HAP-1 (cell line): ENCODE data around the gene FES.
A peak's percentile ranks its signal among the peaks of the same experiment; 100 is the strongest.
"Not testable (repeated sequence)": the region's sequence is repeated elsewhere in the genome, so short reads cannot be mapped to it uniquely, and the experiment has no call there.

ENCODE experiments used
- DNase-seq, 2 experiments: peaks; one replicate each; pipeline ENCODE4 v3.0.0-alpha.2; 2016 to 2020; ENCODE audit warnings: low spot score in 2 of 2
- H3K27me3 ChIP-seq: fragments of 250-450 bp; sonication (Bioruptor Pico); 2 replicates; pipeline ENCODE4 v1.5.1; 2020; ENCODE audit warnings: low read depth, mild to moderate bottlenecking, moderate library complexity
- H3K36me3 ChIP-seq: fragments of 250-450 bp; sonication (Bioruptor Pico); replicated peaks from 2 replicates; pipeline ENCODE4 v1.5.1; 2020; ENCODE audit warnings: mild to moderate bottlenecking
- H3K4me1 ChIP-seq: fragments of 250-450 bp; sonication (Bioruptor Pico); 2 replicates; pipeline ENCODE4 v1.5.1; 2020; ENCODE audit warnings: mild to moderate bottlenecking
- H3K4me3 ChIP-seq: fragments of 250-450 bp; sonication (Bioruptor Pico); 2 replicates; pipeline ENCODE4 v1.5.1; 2020; ENCODE audit warnings: mild to moderate bottlenecking, moderate library complexity
- H3K9me3 ChIP-seq: fragments of 250-450 bp; sonication (Bioruptor Pico); 2 replicates; pipeline ENCODE4 v1.5.1; 2020; ENCODE audit warnings: mild to moderate bottlenecking, moderate library complexity
- in situ Hi-C: fragments of 300-500 bp; cut with MboI; formaldehyde crosslinking; loops from 3 replicates; pipeline ENCODE4 v1.14.3; 2020; ENCODE audit warnings: low sequenced_read_pairs, inconsistent platforms, mixed read lengths

Gene FES

DNA sequence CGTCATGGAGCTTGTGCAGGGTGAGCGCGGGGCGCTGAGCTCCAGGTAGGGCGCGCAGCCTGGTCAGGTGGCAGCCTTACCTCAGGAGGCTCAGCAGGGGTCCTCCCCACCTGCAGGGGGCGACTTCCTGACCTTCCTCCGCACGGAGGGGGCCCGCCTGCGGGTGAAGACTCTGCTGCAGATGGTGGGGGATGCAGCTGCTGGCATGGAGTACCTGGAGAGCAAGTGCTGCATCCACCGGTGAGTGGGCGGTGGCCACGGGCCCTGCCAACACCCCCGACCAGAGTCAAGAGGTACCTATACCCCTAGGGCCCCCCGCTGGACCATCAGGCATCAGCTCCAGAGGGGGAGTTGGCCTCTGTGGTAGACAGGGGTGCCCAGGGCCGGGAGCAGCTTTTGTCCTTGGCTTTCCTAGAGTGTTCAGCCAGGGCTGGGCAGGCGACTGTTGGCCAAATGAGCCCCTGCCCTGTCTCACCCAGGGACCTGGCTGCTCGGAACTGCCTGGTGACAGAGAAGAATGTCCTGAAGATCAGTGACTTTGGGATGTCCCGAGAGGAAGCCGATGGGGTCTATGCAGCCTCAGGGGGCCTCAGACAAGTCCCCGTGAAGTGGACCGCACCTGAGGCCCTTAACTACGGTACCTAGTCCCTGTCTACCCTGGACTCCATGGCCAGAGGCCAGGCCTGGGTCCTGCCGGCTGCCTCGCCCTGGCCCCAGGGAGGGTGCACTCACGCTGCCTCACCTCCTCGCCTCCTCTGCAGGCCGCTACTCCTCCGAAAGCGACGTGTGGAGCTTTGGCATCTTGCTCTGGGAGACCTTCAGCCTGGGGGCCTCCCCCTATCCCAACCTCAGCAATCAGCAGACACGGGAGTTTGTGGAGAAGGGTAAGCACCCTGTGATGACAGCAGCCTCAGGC, 9.1 kb downstream of the FES start:
- Histone ChIP-seq H3K27me3 (no peaks in the 10 kb centered on the region), H3K9me3 (no peaks in the 10 kb centered on the region; the same call in 1 of the 2 replicates), H3K36me3 (peaks cover 5% of the 10 kb centered on the region), H3K4me3 (peak overlapping the region; percentile 28), H3K4me1 (no peaks in the 10 kb centered on the region)
- DNase-seq: peak in 1 of 2 experiments; percentile 62
- in situ Hi-C loops: loop anchor here (25.0 kb wide), 1 partner anchor 406 kb away; no protein-coding TSS in a partner anchor

DNA sequence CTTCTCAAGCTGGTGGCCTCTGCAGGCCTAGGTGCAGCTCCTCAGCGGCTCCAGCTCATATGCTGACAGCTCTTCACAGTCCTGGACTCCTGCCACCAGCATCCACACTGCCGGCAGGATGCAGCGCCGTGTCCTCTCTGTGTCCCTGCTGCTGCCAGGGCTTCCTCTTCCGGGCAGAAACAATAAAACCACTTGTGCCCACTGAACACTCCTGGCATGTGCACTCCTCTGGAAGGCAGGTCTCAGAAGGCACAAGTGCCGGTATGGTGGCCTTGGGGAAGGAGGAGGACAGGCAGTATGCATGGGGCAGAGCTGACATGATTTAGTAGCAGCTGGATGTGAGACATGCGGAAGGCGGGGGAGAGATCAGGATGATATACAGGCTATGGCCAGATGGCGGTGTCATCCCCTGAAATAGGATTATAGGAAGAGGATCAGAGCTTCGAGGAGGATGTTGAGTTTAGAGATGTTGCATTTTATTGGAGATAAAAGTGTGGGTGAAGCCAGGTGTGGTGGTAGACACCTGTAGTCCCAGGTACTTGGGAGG, 11.3 kb downstream of the FES start:
- peak in 1 of 2 experiments; percentile 33 for DNase-seq
- Histone ChIP-seq H3K4me1 (no peaks in the 10 kb centered on the region), H3K4me3 (no peak overlapping the region), H3K9me3 (no peaks in the 10 kb centered on the region; the same call in 1 of the 2 replicates), H3K27me3 (no peaks in the 10 kb centered on the region), H3K36me3 (peaks cover 5% of the 10 kb centered on the region)
- in situ Hi-C loops: loop anchor here (25.0 kb wide), 1 partner anchor 408 kb away; no protein-coding TSS in a partner anchor

DNA sequence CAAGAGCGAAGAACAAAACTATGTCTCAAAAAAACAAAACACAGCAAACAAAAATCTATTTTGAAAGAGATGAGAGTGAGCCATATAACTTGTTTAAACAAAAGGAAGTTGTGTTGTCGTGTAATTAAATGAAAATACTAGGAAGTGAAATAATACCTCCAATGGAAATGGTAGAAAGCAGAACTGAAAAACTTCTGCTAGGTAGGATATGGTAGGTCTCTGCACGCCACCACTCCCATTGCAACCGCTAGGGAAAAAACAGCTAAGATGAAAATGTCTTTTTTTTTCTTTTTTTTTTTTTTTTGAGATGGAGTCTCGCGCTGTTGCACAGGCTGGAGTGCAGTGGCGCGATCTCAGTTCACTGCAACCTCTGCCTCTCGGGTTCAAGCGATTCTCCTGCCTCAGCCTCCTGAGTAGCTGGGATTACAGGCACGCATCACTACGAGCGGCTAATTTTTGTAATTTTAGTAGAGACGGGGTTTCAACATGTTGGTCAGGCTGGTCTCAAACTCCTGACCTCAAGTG, 12.9 kb downstream of the FES start:
- not testable (repeated sequence) for H3K4me3 ChIP-seq, H3K4me1 ChIP-seq, H3K9me3 ChIP-seq, H3K27me3 ChIP-seq, H3K36me3 ChIP-seq, DNase-seq
- in situ Hi-C loops: loop anchor here (25.0 kb wide), 1 partner anchor 410 kb away; no protein-coding TSS in a partner anchor

DNA sequence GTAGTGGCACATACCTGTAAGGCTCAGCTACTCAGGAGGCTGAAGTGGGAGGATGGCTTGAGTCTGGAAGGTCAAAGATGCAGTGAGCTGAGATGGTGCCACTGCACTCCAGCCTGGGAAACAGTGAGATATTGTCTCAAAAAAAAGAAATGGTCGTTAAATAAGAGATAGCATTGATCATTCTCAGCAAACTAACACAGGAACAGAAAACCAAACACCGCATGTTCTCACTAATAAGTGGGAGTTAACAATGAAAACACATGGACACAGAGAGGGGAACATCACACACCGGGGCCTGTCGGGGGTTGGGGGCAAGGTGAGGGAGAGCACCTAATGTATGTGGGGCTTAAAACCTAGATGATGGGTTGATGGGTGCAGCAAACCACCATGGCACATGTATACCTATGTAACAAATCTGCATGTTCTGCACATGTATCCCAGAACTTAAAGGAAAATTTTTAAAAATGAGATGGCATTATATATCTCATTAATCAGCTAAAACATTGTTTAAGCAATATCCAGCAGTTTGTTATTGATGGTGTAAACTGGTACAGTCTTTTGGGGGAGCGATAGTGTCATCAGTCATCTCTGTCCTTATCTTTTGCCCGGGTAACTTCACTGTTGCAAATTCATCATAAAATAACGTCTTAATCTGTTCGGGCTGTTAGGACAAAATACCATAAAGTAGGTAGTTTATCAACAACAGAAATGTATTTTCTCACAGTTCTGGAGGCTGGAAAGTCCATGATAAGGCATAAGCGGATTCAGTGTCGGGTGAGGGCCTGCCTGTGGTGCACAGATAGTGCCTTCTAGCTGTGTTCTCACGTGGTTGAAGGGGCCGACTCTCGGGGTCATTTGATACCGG, 17.1 kb downstream of the FES start:
- Histone ChIP-seq H3K27me3 (no peaks in the 10 kb centered on the region), H3K4me3 (peak overlapping the region; percentile 49), H3K9me3 (no peaks in the 10 kb centered on the region; the same call in 1 of the 2 replicates), H3K4me1 (peaks cover 16% of the 10 kb centered on the region), H3K36me3 (peaks cover 18% of the 10 kb centered on the region)
- peak; percentile 11 to 62 for DNase-seq
- in situ Hi-C loops: no loop called here

DNA sequence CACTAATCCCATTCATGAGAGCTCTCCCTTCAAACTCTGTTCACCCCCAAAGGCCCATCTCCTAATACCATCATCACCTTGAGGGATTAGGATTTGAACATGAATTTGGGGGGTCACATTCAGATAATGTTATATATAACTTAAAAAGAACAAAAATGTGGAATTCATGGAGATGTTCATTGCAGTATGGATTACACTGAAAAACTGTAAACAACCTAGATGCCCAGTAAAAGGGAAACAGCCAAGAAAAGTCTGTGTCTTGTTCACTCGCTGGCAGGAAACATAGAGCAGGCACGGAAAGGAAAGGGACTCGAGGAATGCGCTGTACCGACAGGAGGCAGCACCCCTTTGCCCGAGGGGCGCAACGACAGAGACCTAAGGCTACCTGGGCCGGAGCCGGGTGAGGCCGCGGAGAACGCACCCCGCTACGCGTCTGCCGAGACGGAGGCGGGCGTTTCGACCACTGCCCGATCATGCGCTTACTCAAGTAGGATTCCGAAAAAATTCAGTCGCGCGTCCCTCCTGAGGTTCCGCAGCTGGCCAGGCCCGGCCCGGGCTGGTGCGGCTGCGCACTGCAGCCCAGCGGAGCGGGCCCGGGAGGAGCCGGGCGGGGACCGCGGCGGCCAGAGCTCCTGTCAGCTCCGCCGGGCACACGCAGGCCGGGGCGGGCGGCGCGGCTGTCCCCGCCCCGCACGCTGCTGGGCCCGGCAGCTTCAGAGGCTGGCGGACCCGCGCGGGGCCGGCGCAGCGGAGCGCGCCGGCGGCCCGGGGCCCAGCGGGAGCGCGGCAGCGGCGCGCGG, 17.9 kb downstream of the FES start:
- peaks cover 16% of the 10 kb centered on the region for H3K4me1 ChIP-seq
- peak overlapping the region; percentile 49 for H3K4me3 ChIP-seq
- H3K9me3 ChIP-seq: no peaks in the 10 kb centered on the region; the same call in 1 of the 2 replicates
- DNase-seq: peak; percentile 67 to 72
- in situ Hi-C loops: no loop called here
- peaks cover 26% of the 10 kb centered on the region for H3K36me3 ChIP-seq
- H3K27me3 ChIP-seq: no peaks in the 10 kb centered on the region

DNA sequence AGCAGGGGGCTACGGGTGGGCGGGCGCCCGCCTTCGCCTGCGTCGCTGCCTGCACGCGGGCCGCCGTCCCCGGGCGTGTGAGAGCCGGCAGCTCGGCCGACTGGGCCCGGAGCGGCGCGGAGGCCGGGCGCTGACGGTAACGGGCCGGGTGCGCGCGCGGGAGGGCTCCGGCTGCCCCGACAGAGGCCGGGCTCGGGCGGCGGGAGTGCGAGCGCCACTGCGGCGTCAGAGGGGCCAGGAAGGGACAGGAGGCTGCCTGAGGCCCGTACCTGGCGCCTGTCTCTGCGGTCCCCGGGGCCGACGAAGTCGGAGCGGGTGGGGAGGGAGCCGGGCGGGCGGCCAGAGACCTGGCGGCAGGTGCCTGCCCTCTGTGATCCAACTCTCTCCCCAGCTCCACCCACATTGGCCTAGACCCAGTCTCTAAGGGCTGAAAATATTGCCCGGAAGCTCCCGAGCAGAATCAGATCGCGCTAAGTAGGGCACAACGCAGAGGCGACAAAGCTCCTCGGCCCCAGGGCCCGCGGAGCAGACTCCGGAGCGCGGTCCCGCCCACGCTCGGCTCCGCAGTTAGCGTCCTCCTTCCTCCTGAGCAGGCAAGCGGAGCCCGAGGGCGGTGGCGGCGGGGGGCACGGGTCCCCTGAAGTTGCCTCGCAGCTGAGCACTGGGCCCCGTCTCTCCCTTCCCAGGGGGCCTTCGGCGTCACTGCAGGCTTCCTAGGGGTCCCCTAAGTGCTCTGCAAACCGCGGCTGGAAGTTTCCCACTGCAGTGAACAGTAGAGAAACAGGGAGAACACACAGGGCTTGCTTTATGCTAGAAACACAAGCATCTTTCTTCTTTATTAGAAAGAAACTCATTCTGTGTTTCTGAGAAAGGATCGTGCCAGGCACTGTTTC, 18.8 kb downstream of the FES start, which contains the start of gene MAN2A2:
Gene MAN2A2 (plus strand): TSS at position 463 of the 893 bp plus-strand sequence. CDS start 906 bp downstream, outside the sequence.
- Histone ChIP-seq H3K9me3 (no peaks in the 10 kb centered on the region; the same call in 1 of the 2 replicates), H3K4me3 (peak within 1 kb of the TSS; percentile 49), H3K27me3 (no peaks in the 10 kb centered on the region), H3K4me1 (peaks cover 16% of the 10 kb centered on the region), H3K36me3 (peaks cover 32% of the 10 kb centered on the region)
- DNase-seq: peak; percentile 45 to 73
- in situ Hi-C loops: no loop called here

DNA sequence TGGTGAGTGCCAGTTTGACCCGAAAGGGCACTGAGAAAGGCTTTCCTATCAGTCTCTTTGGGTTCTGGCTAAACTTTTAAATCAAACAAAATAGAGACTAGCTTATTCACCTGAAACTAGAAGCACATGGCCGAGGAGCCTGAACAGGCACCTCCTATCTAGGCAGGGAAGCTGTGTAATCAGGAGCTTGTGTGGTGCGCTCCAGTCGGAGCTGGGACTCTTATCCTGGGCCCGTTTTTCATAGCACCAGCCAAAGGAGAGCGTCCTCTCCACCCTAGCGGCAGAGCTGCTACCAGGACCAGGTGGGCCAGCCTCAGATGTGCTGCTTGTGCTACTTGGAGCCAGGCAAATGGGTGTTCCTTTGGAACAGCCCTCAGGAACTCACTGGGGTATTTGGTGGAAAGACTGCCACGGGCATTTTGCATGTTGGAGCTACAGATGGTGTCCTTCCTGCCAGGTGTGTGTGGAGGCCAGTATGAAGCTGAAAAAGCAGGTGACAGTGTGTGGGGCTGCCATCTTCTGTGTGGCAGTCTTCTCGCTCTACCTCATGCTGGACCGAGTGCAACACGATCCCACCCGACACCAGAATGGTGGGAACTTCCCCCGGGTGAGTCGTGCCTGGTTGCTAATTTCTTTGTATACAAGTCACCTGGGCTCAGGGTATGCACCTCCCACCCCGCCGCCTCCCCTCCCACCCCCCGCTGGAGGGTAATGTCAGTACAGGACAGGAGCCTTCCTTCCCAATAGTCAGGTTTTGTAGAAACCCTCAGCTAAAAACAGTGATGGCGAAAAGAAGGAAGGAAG, 19.6 kb downstream of the FES start:
- peaks cover 36% of the 10 kb centered on the region for H3K36me3 ChIP-seq

DNA sequence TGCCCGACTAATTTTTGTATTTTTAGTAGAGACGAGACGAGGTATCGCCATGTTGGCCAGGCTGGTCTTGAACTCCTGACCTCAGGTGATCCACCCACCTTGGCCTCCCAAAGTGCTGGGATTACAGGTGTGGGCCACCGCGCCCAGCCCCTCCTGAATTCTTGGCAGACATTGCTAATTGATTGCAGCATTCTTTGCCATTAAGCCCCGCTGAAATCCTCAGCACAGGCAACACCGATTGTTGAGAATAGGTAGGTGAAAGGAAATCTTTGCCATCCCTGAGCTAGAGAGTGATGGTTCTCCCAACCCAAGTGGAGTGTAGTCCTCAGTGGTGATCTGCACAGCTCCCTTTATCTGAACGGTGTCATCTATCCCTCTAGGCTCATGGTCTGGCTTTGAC, 20.4 kb downstream of the FES start:
- no peaks in the 10 kb centered on the region for H3K9me3 ChIP-seq
- peaks cover 16% of the 10 kb centered on the region for H3K4me1 ChIP-seq
- DNase-seq: no peak
- peaks cover 37% of the 10 kb centered on the region for H3K36me3 ChIP-seq
- no peaks in the 10 kb centered on the region for H3K27me3 ChIP-seq
- H3K4me3 ChIP-seq: no peak overlapping the region
- in situ Hi-C loops: no loop called here

More for the DNA sequence above, 19.6 kb downstream of the FES start:
- no peaks in the 10 kb centered on the region for H3K9me3 ChIP-seq
- peak overlapping the region; percentile 45 for H3K4me3 ChIP-seq
- DNase-seq: peak; percentile 28 to 39
- H3K4me1 ChIP-seq: peaks cover 16% of the 10 kb centered on the region
- no peaks in the 10 kb centered on the region for H3K27me3 ChIP-seq
- in situ Hi-C loops: no loop called here

DNA sequence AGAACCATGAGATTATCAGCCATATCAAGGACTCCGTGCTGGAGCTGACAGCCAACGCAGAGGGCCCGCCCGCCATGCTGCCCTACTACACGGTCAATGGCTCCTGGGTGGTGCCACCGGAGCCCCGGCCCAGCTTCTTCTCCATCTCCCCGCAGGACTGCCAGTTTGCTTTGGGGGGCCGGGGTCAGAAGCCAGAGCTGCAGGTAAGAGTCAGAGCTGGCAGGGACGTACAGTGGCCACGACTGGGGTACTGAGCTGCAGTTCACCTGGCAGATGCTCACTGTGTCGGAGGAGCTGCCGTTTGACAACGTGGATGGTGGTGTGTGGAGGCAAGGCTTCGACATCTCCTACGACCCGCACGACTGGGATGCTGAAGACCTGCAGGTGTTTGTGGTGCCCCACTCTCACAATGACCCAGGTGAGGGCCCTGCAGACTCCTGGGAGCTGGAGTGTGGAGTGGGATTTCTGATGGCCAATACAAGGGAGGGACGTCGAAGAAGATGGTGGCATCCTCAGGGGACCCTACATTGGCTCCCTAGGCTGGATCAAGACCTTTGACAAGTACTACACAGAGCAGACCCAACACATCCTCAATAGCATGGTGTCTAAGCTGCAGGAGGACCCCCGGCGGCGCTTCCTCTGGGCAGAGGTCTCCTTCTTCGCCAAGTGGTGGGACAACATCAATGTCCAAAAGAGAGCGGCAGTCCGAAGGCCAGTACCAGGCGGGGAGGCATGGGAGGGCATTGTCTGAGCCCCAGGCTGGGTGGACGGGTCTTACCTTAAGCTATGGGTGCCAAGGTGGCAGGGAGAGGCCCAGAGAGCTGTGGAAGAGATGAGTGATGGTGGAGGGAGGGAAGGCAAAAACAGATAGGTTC, 21.2 kb downstream of the FES start:
- Histone ChIP-seq H3K4me1 (peaks cover 16% of the 10 kb centered on the region), H3K4me3 (no peak overlapping the region), H3K36me3 (peaks cover 43% of the 10 kb centered on the region), H3K27me3 (no peaks in the 10 kb centered on the region), H3K9me3 (no peaks in the 10 kb centered on the region)
- no peak for DNase-seq
- in situ Hi-C loops: no loop called here

DNA sequence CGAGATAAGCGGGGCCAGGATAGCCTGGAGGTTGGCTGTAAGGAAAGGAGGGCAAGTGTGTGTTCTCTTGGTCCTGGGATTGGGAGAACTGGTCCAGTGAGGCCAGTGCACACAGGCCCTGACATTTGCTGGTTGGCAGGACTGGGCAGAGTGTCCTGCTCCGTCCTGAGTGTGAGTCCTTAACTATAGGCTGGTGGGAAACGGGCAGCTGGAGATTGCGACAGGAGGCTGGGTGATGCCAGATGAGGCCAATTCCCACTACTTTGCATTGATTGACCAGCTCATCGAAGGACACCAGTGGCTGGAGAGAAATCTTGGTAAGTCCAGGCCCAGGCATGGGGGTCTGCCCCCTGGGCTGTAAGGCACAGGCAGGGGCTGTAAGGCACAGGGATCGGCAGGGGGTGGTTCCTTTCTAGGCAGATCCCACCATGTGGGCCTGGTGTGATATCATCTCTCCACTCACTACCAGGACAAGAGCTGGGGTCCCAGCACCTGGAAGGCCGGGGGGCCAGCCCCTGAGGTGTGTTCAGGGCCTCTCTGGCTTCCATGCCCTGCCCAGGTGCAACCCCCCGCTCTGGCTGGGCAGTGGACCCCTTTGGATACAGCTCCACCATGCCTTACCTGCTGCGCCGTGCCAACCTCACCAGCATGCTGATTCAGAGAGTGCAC, 22.0 kb downstream of the FES start:
- Histone ChIP-seq H3K4me3 (no peak overlapping the region), H3K9me3 (no peaks in the 10 kb centered on the region), H3K27me3 (no peaks in the 10 kb centered on the region), H3K4me1 (peaks cover 15% of the 10 kb centered on the region), H3K36me3 (peaks cover 50% of the 10 kb centered on the region)
- no peak for DNase-seq
- in situ Hi-C loops: no loop called here
